ENCODE measurements around the gene EPS15.
"Not testable (repeated sequence)": the region's sequence is repeated elsewhere in the genome, so short reads cannot be mapped to it uniquely, and the experiment has no call there.

EPS15 gene

GRCh38 chr1:51561702-51562101, 42.6 kb upstream of the EPS15 start:
- TF ChIP-seq CTCF (conservative IDR thresholded peaks at IDR 0.05; ENCODE audit: control insufficient read depth, insufficient read depth, low read depth, low read length), result no peak
- no peak overlapping the region for H3K4me3 ChIP-seq (ENCODE audit: control insufficient read depth, low read depth, low read length)
- no peak for DNase-seq (ENCODE audit: low read depth)

- H3K4me3 ChIP-seq (ENCODE audit: control insufficient read depth, low read depth, low read length), result not testable (repeated sequence)
Measured at GRCh38 chr1:51560895-51561294, 41.8 kb upstream of the EPS15 start.

GRCh38 chr1:51560034-51560433, 41.0 kb upstream of the EPS15 start:
- H3K4me3 ChIP-seq (ENCODE audit: control insufficient read depth, low read depth, low read length), result no peak overlapping the region
- no peak for DNase-seq (ENCODE audit: low read depth)
- TF ChIP-seq CTCF (conservative IDR thresholded peaks at IDR 0.05; ENCODE audit: control insufficient read depth, insufficient read depth, low read depth, low read length), result no peak

More at GRCh38 chr1:51560895-51561294, 41.8 kb upstream of the EPS15 start:
- not testable (repeated sequence) for DNase-seq (ENCODE audit: low read depth)

GRCh38 chr1:51559501-51559900, 40.4 kb upstream of the EPS15 start:
- DNase-seq (ENCODE audit: low read depth), result no peak
- no peak for TF ChIP-seq CTCF (conservative IDR thresholded peaks at IDR 0.05; ENCODE audit: control insufficient read depth, insufficient read depth, low read depth, low read length)

GRCh38 chr1:51559064-51559500, 40.0 kb upstream of the EPS15 start:
- TF ChIP-seq CTCF (conservative IDR thresholded peaks at IDR 0.05; ENCODE audit: control insufficient read depth, insufficient read depth, low read depth, low read length), result no peak
- no peak for DNase-seq (ENCODE audit: low read depth)
- no peak overlapping the region for H3K4me3 ChIP-seq (ENCODE audit: control insufficient read depth, low read depth, low read length)

More at GRCh38 chr1:51559501-51559900, 40.4 kb upstream of the EPS15 start:
- no peak overlapping the region for H3K4me3 ChIP-seq (ENCODE audit: control insufficient read depth, low read depth, low read length)

- peak; percentile 89 for DNase-seq (ENCODE audit: low read depth)
- no peak overlapping the region for H3K4me3 ChIP-seq (ENCODE audit: control insufficient read depth, low read depth, low read length)
- no peak for TF ChIP-seq CTCF (conservative IDR thresholded peaks at IDR 0.05; ENCODE audit: control insufficient read depth, insufficient read depth, low read depth, low read length)
Measured at GRCh38 chr1:51558375-51558924, 39.4 kb upstream of the EPS15 start.

GRCh38 chr1:51557168-51557567, 38.1 kb upstream of the EPS15 start:
- no peak for TF ChIP-seq CTCF (conservative IDR thresholded peaks at IDR 0.05; ENCODE audit: control insufficient read depth, insufficient read depth, low read depth, low read length)
- no peak for DNase-seq (ENCODE audit: low read depth)
- H3K4me3 ChIP-seq (ENCODE audit: control insufficient read depth, low read depth, low read length), result no peak overlapping the region
